ENCODE measurements around the gene DCTPP1.
"Not testable (repeated sequence)": the region's sequence is repeated elsewhere in the genome, so short reads cannot be mapped to it uniquely, and the experiment has no call there.

The DCTPP1 gene

GRCh38 chr16:30429678-30430427 is at the start of gene DCTPP1:
TSS of gene DCTPP1 (minus strand) at chr16:30430030. CDS start at chr16:30429980, 50 bp downstream.
- DNase-seq: peak; percentile 99

GRCh38 chr16:30478766-30479478 is 49.1 kb upstream of the DCTPP1 start:
- DNase-seq: no peak

GRCh38 chr16:30477773-30478172 is 47.9 kb upstream of the DCTPP1 start:
- DNase-seq: not testable (repeated sequence)

GRCh38 chr16:30476991-30477390 is 47.2 kb upstream of the DCTPP1 start:
- no peak for DNase-seq

DNA sequence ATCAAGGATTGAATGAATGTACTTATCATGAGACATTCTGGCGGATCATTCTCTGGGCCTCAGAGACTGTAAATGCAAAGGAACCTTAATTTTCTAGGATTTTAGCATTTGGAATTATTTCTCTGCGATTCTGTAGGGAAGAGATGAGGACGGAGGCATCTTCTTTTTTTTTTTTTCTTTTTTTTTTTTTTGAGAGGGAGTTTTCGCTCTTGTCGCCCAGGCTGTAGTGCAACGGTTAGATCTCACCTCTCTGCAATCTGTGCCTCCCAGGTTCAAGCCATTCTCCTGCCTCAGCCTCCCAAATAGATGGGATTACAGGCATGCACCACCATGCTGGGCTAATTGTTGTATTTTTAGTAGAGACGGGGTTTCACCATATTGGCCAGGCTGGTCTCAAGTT is 44.9 kb upstream of the DCTPP1 start:
- DNase-seq: no peak

- no peak for DNase-seq
Observed at GRCh38 chr16:30474074-30474452, 44.2 kb upstream of the DCTPP1 start.

GRCh38 chr16:30473231-30474073 is 43.6 kb upstream of the DCTPP1 start:
- no peak for DNase-seq

GRCh38 chr16:30472328-30472942 is 42.6 kb upstream of the DCTPP1 start, which contains the start of gene ITGAL:
TSS of gene ITGAL (plus strand) at chr16:30472742. CDS start at chr16:30472838, 96 bp downstream.
- DNase-seq: no peak

- DNase-seq: no peak
Observed at GRCh38 chr16:30470632-30470995, 40.8 kb upstream of the DCTPP1 start.

- no peak for DNase-seq
Observed at GRCh38 chr16:30470170-30470512, 40.3 kb upstream of the DCTPP1 start.

DNA sequence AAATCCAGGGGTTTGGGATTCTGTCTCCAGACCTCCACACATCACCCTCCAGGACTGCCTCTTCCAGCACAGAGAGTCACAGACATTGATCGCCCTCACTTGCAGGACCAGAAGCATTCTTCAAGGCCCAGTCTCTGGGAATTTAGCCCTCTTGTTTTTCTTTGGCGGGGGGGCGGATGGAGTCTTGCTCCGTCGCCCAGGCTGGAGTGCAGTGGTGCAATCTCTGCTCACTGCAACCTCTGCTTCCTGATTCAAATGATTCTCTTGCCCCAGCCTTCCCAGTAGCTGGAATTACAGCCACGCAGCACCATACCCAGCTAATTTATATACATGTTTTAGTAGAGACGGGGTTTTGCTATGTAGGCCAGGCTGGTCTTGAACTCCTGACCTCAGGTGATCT is 34.2 kb upstream of the DCTPP1 start:
- DNase-seq: no peak

DNA sequence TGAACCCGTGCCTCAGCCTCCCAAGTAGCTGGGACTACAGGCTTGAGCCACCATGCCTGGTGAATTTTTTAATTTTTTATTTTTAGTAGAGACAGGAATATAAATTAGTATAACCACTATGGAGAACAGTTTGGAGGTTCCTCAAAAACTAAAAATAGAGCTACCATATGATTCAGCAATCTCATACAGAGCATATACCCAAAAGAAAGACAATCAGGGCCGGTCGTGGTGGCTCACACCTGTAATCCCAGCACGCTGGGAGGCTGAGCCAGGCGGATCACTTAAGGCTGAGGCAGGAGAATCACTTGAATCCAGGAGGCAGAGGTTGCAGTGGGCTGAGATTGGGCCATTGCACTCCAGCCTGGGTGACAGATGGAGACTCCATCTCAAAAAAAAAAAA is 31.6 kb upstream of the DCTPP1 start:
- not testable (repeated sequence) for DNase-seq

GRCh38 chr16:30459456-30459855 is 29.6 kb upstream of the DCTPP1 start:
- no peak for DNase-seq

- DNase-seq: no peak
Observed at GRCh38 chr16:30458561-30459394, 28.9 kb upstream of the DCTPP1 start.

- no peak for DNase-seq
Observed at GRCh38 chr16:30457743-30458560, 28.1 kb upstream of the DCTPP1 start.

DNA sequence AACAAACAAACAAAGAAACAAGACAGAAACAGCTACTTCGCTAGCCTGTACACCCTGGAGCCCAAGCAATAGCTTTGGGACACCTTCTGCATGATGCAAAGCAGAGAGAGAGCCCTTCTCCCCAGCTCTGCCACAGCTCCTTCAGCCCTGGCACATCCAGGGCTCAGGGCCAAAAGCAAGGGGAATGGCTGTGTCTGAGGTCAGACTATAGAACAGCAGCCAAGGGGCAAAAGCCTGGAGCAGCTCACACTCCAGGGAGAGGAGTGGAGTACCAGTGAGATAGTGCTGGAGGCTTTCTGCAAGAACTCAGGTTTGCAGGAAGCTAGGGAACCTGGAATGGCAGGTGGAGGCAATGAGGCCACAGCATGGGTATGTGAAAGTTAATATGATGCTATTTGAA is 27.4 kb upstream of the DCTPP1 start:
- no peak for DNase-seq

- no peak for DNase-seq
Observed at GRCh38 chr16:30456302-30456701, 26.5 kb upstream of the DCTPP1 start.

DNA sequence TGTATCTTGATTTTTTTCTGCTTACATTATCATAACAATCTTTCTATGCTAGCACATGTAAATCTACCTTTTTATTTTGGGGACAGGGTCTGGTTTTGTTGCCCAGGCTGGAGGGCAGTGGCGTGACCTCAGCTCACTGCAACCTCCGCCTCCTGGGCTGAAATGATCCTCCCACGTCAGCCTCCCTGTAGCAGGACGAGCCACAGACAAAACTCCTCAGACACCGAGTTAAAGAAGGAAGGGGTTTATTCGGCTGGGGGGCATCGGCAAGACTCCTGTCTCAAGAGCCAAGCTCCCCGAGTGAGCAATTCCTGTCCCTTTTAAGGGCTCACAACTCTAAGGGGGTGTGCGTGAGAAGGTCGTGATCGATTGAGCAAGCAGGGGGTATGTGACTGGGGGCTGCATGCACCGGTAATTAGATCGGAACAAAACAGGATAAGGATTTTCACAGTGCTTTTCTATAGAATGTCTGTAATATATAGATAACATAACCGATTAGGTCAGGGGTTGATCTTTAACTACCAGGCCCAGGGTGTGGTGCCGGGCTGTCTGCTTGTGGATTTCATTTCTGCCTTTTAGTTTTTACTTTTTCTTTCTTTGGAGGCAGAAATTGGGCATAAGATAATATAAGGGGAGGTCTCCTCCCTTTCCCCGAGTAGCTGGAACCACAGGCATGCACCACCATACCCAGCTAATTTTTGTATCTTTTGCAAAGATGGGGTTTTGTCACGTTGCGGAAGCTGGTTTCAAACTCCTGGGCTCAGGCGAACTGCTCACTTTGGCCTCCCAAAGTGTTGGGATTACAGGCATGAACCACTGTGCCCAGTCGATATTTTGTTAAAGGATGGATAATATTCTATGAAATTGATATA is 23.1 kb upstream of the DCTPP1 start:
- not testable (repeated sequence) for DNase-seq

GRCh38 chr16:30449116-30449435 is 19.2 kb upstream of the DCTPP1 start:
- no peak for DNase-seq

DNA sequence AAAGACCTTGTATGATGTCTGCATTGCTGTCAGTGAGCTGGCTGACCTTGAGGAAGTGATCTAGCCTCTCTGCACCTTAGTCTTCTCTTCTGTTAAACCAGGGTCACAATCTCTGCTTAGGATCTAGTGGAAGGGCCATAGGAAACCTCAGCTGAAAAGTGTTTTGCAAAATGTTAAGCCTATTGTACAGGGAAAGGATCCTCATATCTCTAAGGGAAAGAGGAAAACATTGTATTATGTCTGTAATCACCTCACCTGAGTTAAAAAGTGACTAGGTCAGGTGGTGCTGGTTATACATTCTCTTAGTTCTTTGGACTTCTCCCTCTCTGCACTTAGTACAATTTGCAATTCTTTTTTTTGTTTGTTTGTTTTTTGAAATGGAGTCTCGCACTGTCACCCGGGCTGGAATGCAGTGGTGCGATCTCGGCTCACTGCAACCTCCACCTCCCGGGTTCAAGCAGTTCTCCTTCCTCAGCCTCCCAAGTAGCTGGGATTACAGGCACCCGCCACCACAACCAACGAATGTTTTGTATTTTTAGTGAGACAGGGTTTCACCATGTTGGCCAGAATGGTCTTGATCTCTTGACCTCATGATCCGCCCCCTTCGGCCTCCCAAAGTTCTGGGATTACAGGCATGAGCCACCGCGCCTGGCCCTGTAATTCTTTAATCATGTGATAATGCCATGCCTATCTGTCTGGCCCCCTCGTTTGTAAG is 17.8 kb upstream of the DCTPP1 start:
- DNase-seq: no peak

Measured in NCI-H510A (cell line).